ENCODE measurements around the gene DHRS2. TPM values are rescaled to one million over a fixed set of nuclear protein-coding genes. Genes with fewer than 3 reads are reported as not detected.

DHRS2 gene
- total and polyA plus RNA-seq, 2 of the 13 experiments (the other 11 are each of a cell fraction or from before 2014, with no cell fraction given), result 1,621 to 3,021 TPM

GRCh38 chr14:23633160-23633701 is 2.9 kb upstream of the DHRS2 start (continued):
- TF ChIP-seq HBP1 (CRISPR knock-in tag; IDR thresholded peaks at IDR 0.05; ENCODE audit: low read depth), result peak; percentile 48; the same call in 1 of the 2 replicates
- peak; percentile 30; the same call in 1 of the 2 replicates for TF ChIP-seq PITX1 (CRISPR knock-in tag; IDR thresholded peaks at IDR 0.05)
- peak; percentile 73; the same call in 1 of the 2 replicates for TF ChIP-seq ZNF879 (CRISPR knock-in tag; IDR thresholded peaks at IDR 0.05)
- TF ChIP-seq ETV5 (CRISPR knock-in tag; IDR thresholded peaks at IDR 0.05; ENCODE audit: borderline replicate concordance), result peak; percentile 46
- TF ChIP-seq E2F5 (CRISPR knock-in tag; conservative IDR thresholded peaks at IDR 0.05), result no peak
- no peak for TF ChIP-seq DZIP1 (CRISPR knock-in tag; IDR thresholded peaks at IDR 0.05)
- no peak for TF ChIP-seq POLR2AphosphoS2 (IDR thresholded peaks at IDR 0.05; ENCODE audit: low read depth, low read length)
- TF ChIP-seq TBX3 (IDR thresholded peaks at IDR 0.05; ENCODE audit: borderline replicate concordance), result no peak
- peak; percentile 89; the same call in 1 of the 2 replicates for TF ChIP-seq ZNF136 (CRISPR knock-in tag; IDR thresholded peaks at IDR 0.05; ENCODE audit: low read depth)
- peak; percentile 62 for TF ChIP-seq TEAD3 (CRISPR knock-in tag; optimal IDR thresholded peaks at IDR 0.05; ENCODE audit: borderline replicate concordance)
- TF ChIP-seq KDM6A (CRISPR knock-in tag; IDR thresholded peaks at IDR 0.05; ENCODE audit: low read depth), result 0 out of 2 replicates have a peak, but pooled peaks have one; percentile 26
- peak; percentile 95; the same call in 1 of the 2 replicates for TF ChIP-seq GLI4 (CRISPR knock-in tag; IDR thresholded peaks at IDR 0.05; ENCODE audit: borderline replicate concordance)
- TF ChIP-seq RARG (CRISPR knock-in tag; IDR thresholded peaks at IDR 0.05; ENCODE audit: low read depth), result no peak
- 0 out of 2 replicates have a peak, but pooled peaks have one; percentile 10 for TF ChIP-seq ATF2 (CRISPR knock-in tag; IDR thresholded peaks at IDR 0.05)
- TF ChIP-seq ZNF3 (CRISPR knock-in tag; IDR thresholded peaks at IDR 0.05), result 0 out of 2 replicates have a peak, but pooled peaks have one; percentile 23
- TF ChIP-seq KDM2A (CRISPR knock-in tag; IDR thresholded peaks at IDR 0.05; ENCODE audit: borderline replicate concordance, low read depth), result peak; percentile 31; the same call in 1 of the 2 replicates
- TF ChIP-seq REPIN1 (CRISPR knock-in tag; IDR thresholded peaks at IDR 0.05; ENCODE audit: borderline replicate concordance, low read depth), result peak; percentile 73; the same call in 1 of the 2 replicates
- peak; percentile 61 for TF ChIP-seq ZKSCAN8 (CRISPR knock-in tag; IDR thresholded peaks at IDR 0.05; ENCODE audit: borderline replicate concordance)
- no peak for TF ChIP-seq RORA (CRISPR knock-in tag; IDR thresholded peaks at IDR 0.05)
- no peak; the same call in 1 of the 2 replicates for TF ChIP-seq ZBTB33 (CRISPR knock-in tag; IDR thresholded peaks at IDR 0.05)
- TF ChIP-seq ZNF670 (CRISPR knock-in tag; IDR thresholded peaks at IDR 0.05; ENCODE audit: borderline replicate concordance), result no peak
- TF ChIP-seq RXRB (CRISPR knock-in tag; IDR thresholded peaks at IDR 0.05; ENCODE audit: borderline replicate concordance), result peak; percentile 8; the same call in 1 of the 2 replicates

Data from HepG2 (cell line).